ENCODE measurements around the gene SH2D7.

DNA sequence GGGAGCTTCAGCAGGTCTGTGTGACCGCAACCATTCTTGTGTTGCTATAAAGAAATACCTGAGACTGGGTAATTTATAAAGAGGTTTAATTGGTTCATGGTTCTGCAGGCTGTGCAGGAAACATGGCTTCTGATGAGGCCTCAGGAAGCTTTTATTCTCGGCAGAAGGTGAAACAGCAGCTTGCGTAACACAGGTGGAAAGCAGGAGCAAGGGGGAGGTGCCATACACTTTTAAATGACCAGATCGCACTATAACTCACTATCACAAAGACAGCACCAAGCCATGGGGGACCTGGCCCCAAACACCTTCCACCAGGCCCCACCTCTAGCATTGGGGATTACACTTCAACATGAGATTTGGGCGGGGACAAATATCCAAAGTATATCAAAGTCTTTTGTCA, 47.2 kb downstream of the SH2D7 start:
- no peak for TF ChIP-seq CTCF (IDR thresholded peaks at IDR 0.05; ENCODE audit: insufficient read depth, low read length, poor library complexity, severe bottlenecking)
- TF ChIP-seq EZH2phosphoT487 (conservative IDR thresholded peaks at IDR 0.05; ENCODE audit: low read length), result no peak
